Activated naive CD4-positive, alpha-beta T cell treated with anti-CD3 and anti-CD28 coated beads, Interleukin-2, amount 50 U/mL, for 16 hours (primary cell): ENCODE data around the gene STARD10.
A peak's percentile ranks its signal among the peaks of the same experiment; 100 is the strongest.

ENCODE experiments used
- DNase-seq: peaks from one replicate; pipeline ENCODE4 v3.0.0-alpha.2; 2020

STARD10 gene

GRCh38 chr11:72760539-72761405 is 33.1 kb downstream of the STARD10 start:
- DNase-seq: no peak

DNA sequence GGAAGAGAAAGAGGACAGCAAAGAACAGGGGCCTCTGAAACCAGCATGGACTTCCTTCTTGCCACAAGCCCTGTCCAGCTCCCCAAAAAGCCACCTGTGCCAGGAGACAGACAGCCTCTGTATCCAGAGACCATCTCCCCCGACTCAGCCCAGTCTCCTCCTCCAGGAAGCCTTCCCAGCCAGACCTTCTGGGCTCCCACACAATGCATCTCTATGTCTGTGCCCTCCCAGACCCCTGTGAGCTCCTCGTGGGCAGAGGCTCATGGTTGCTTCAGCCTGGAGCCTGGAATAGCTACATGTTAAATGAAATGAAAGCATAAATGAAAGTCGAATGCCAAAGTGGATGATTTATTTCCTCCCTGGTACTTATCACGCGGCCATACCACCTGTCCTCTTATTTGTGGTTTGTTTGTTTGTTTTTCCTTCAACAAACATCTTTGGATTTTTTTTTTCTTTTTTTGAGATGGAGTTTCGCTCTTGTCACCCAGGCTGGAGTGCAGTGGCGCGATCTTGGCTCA is 34.3 kb downstream of the STARD10 start:
- DNase-seq: no peak

- DNase-seq: no peak
Measured at GRCh38 chr11:72758690-72759389, 35.0 kb downstream of the STARD10 start.

- no peak for DNase-seq
Measured at GRCh38 chr11:72758304-72758689, 35.5 kb downstream of the STARD10 start.

DNA sequence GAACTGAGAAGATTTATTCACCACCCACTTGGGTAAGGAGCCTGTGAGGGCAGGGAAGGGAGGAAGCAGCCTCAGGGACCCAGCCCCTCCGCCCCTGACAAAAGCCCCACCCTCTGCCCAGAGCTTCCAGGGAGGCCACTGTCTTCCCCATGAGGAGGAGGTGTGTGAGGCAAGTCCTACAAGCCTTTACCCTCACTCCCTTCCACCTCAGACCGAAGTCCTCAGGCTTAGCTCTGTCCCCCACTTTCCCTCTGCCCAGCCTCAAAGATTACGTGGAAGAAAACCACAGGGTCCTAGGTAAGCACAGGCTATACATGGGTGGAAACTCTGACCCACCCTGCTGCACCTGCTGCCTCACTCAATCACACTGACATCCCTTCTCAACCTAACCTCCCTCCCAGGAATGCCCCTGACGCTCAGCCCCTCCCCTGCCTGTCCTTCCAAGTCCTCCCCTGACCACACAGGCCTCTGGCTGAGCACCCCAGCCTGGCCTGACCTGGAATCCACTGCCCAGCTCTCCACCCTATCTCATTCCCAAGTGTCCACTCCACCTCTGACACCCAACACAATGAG is 38.0 kb downstream of the STARD10 start:
- no peak for DNase-seq

DNA sequence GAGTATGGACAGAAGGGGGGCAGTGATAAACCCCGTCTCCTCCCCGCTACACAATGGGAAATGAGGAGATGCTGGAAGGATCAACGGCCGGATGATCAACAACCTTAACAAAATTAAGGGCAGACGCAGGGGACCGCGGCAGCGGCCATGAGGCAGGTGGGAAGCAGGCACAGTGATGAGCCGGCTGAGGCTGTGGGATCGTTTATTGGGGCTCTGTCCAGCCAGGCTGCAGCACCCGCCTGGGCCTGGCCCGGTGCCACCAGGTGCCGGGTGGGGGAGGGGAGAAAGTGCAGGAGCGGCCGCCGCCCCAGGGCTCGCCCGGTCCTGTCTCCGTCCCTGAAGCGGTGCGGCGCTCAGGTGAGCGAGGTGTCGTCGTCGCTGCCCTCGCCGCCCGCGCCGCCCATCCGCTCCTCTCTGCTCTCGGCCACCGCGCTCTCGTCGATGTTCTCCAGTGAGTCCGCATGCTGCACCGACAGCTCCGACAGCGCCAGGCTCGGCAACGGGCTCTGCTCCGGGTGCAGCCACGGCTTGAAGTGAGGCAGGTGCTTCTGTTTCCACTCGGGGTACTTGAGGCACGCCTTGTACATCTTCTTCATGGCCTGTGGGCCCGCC is 39.2 kb downstream of the STARD10 start:
- DNase-seq: no peak

GRCh38 chr11:72754149-72754543 is 39.7 kb downstream of the STARD10 start:
- no peak for DNase-seq

DNA sequence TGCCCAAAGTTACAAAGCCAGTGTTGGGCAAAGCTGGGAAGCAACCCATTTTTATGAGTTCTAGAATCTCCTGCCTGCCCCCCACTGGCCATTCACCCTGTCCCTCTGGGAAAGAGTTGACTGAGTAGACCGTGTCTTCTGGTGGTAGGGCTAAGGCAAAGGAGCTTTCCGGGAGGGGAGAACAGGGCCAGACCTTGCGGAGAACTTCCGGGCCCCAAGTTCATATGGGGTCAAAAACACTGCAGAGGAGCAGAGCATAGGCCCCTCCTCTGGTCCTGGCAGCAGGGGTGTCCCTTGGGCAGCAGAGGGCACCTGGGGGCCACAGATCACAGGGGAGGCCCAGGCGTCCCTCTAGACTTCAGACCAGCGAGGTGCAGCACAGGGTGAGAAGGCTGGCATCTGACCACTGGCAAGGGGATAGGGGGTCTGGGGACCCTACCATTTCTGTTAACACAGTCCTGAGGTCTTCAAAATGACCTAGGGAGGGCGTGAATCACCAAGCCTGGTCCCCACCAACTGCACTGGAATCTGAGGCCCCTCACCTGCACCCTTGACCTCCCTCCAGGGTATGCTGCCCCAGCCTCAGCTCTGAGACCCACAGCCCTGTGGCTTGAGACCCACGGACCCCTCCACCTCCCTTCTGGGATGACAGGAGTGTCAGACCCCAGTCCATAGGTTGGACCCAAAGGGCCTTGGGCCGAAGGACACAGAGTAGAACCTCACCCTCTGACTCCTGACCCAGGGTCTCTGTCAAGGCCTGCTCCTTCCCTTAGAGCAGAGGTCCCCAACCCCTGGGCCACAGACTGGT is 40.3 kb downstream of the STARD10 start:
- DNase-seq: no peak

DNA sequence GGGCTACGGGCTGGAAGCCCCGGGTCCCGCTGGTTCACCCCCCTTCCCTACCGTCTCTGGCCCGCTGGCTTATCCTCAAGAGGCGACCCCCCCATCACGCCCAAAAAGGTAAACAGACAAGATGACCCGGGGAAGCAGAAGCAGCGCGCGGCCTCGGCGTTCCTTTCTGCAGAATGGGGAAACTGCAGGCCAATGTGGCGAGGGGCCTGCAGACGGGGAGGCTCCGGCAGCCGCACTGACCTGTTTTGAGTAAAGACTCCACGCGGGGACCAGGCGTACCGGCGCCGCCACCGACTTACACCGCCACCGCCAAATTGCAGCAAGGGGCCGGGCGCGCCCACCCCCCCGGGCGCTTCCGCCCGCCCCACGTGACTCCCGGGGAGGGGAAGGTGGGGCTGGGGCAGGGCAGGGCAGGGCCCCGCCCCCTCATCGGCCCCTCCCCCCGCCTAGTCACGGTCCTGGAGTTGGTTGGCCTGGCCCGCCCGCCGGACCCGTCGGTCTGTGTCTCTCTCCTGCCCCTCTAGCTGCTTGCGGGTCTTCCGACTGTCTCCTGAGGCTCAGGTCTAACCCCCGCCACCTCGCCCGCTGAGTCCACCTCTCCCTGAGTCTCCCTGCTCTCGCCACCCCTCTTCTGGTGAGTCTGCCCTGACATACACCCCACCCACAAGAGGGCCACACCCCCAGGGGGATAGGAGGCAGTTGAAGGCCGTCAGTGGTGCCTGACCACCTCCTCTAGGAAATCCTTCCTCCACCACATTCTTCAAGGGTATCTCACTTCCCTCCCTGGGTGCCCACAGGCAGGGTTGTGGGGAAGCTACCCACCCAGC is 41.5 kb downstream of the STARD10 start, which contains the start of gene ARAP1:
ARAP1 (minus strand) TSS at position 321 of the 827 bp plus-strand sequence. CDS start 25,280 bp downstream, outside the sequence.
- peak; percentile 78 for DNase-seq

GRCh38 chr11:72751116-72752087 is 42.4 kb downstream of the STARD10 start:
- no peak for DNase-seq

DNA sequence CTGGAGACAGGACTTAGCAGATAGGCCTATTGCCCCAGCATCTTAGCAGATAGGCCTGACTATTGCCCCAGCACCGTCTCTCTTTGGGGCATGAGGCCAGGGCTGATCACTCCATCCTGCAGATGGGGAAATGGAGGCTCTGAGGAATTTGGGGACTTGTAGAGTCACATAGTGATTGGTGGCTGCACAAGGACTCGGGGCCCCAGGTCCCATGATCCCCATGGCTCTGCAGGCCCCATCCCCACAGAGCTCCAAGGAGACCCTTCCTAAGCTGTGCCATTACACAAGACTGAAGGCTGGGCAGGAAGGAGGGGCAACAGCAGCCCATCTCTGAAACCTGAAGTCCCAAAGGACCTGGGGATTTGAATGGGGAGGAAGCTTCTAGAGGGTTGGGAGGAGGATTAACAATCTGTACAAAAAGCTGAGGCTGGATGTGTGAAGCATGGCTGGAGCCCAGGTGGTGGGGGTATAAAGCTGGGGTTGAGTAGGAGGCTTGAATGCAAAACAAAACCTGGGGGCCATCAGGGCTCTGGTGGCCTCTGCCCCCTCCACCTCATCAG is 43.2 kb downstream of the STARD10 start:
- DNase-seq: no peak

- no peak for DNase-seq
Measured at GRCh38 chr11:72750086-72750485, 43.8 kb downstream of the STARD10 start.

DNA sequence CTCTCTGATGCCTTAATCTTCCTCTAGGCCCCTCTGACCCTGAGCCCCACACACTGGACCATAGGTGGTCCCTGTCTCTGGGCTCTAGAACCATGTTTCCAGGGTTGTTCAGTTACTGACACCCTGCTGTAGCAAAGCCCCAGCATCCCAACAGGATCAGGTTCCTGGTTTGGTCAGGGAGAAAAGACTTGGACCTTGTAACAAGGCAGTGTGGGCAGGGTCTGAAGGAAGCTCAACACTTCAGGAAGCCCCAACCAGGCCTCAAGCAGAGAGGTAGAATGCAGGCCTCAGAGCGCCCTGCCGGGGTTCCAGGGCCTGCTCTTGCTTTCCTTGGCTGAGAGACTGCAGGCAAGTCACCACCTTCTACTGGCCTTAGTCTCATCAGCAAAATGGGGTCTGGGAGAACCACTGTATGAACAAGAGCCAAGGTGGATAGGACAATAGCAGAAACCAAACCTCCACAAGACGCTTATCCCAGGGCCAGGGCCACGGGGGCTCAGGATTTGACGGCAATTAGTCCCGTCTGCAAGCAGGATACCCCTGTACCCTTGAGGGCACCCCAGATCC is 46.5 kb downstream of the STARD10 start:
- no peak for DNase-seq

GRCh38 chr11:72746821-72747220 is 47.0 kb downstream of the STARD10 start:
- no peak for DNase-seq

DNA sequence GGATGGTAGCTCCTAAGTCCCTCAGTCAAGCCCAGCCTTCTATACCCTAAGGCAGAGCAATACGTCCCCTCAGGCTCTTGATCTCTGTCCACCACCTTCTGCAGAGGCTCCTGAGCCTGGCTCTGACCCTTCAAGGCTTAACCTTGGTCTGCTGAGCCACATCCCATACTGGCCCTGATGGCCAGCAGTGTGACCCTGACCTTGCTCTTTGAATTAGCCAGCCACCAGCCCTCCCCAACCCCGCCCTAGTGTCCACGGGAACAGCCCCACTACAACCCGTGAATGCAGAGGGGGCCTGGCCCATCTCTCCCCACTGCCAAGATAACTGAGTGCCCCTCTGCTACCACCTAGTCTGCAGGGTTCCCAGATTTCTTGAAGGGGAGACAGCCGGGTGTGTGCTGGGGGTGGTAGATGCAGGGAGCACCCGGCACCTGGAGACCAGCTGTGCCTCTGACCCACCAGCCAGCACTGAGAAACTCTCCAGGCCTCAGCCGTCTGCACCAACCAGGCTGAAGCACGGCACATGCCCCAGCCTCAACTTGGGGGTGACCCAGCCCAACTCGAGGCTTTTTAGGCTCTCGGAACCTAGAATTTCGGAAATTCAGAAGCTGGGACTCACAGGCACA is 47.8 kb downstream of the STARD10 start:
- no peak for DNase-seq

DNA sequence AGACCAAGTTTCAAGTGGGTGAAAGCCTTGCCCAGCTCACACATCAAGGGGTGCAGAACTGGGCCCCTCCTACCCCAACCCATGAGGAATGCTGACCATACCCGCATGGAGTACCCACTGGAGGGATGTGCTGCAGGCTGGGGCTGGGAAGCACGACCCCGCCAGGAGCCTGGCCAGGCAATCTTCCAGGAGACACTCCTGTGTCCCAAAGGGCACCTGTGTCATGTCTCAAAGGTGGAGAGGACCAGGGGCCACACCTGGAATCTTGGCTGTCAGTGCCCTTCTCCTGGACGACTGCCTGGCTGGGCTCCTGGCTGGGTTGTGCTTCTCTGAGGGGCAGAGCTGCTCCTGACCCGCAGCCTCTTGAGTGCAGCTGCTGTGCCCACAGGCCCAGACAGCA is 48.3 kb downstream of the STARD10 start:
- DNase-seq: no peak

- DNase-seq: no peak
Measured at GRCh38 chr11:72744474-72744873, 49.4 kb downstream of the STARD10 start.

DNA sequence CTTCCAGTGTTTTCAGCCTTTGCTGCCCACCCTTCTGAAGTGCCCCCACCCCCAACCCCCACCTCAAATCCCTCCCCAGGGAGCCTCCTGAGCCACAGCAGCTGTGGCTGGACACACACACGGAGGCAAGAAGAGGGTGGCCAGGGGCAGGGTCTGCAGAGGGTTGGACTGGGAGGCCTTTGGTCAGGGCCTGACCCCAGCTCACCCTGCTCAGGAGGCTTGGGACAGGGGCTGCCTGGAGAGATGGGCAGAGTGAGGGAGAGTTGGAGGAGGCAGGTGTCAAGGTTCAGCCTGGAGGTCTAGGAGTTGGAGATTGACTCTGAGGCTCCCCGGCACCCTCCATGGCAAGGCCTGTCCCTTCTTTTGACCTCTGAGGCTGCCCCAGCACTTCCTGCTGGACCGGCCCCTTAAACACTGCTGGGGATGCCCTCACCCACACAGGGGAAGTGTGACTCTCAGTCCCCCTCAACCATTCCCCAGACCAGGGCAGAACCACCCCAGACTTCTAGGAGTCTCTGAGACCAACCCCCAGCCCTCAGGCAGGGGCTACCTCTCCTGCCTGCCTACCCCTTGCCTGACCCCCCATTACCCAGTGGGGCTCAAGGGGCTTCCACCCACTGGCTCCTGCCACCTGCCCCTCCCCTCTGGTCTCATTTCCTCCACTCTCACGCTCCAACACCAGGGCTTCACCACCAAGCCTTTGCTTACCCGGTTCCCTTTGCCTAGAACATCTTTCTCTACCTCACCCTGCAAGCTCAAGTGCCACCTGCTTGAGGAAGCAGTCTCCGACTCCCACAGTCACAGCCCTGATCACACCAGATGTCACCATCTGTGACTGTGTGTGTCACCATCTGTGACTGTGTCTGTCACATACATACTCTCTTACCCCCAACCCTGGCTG is 50.3 kb downstream of the STARD10 start:
- no peak for DNase-seq
